Measurements from ENCODE around the gene VSIG4. TPM values are rescaled to one million over a fixed set of nuclear protein-coding genes. Genes with fewer than 3 reads are reported as not detected.

VSIG4 gene
- total RNA-seq, 3 donors from 2014 or later (not counting 1 experiment from before 2014, with no cell fraction given), result 0.32 to 1.3 TPM; not detected in 1

- no peaks in the 10 kb centered on the region for H3K27me3 ChIP-seq (ENCODE audit: control insufficient read depth, insufficient read depth, low read length)
- Mint-ChIP-seq H3K36me3 (no peaks in the 10 kb centered on the region), H3K4me1 (peaks cover 89 to 90% of the 10 kb centered on the region in 2 donors), H3K4me3 (peak overlapping the region; percentile 76), H3K9me3 (no peaks in the 10 kb centered on the region), H3K27me3 (ENCODE audit: low read depth in 2 of 2) (no peaks in the 10 kb centered on the region), H3K27ac (peak overlapping the region; percentile 75 to 82)
- peaks cover 3% of the 10 kb centered on the region for H3K36me3 ChIP-seq (ENCODE audit: control insufficient read depth, insufficient read depth, low read length)
- no peak for TF ChIP-seq CTCF (IDR thresholded peaks at IDR 0.05)
- WGBS (ENCODE audit: insufficient coverage), result no CpG with 5 or more reads among the region's 1 CpG
- H3K27ac ChIP-seq (ENCODE audit: low read length), result peak overlapping the region; percentile 74
- no peaks in the 10 kb centered on the region for H3K9me3 ChIP-seq (ENCODE audit: control insufficient read depth, insufficient read depth, low read length)
- DNase-seq, result no peak
- H3K4me1 ChIP-seq (ENCODE audit: control insufficient read depth, insufficient read depth, low read length), result peaks cover 67% of the 10 kb centered on the region
- peak overlapping the region; percentile 57 for H3K4me3 ChIP-seq (ENCODE audit: low read length)
- peak; percentile 25 to 52 (median 29) for ATAC-seq
- intact Hi-C loops (cut with micrococcal nuclease), result no loop called here
Measured at GRCh38 chrX:66015900-66016689, 23.8 kb downstream of the VSIG4 start.

GRCh38 chrX:66015152-66015831, 24.6 kb downstream of the VSIG4 start:
- DNase-seq (peak in 1 of 2 donors; percentile 32), ATAC-seq (peak; percentile 25 to 66 (median 34))
- Mint-ChIP-seq H3K27me3 (ENCODE audit: low read depth in 2 of 2) (no peaks in the 10 kb centered on the region), H3K4me1 (peaks cover 86 to 88% of the 10 kb centered on the region in 2 donors), H3K9me3 (no peaks in the 10 kb centered on the region), H3K36me3 (no peaks in the 10 kb centered on the region), H3K27ac (peak overlapping the region; percentile 75 to 82), H3K4me3 (peak overlapping the region; percentile 76)
- Histone ChIP-seq H3K27ac (ENCODE audit: low read length) (peak overlapping the region; percentile 74), H3K27me3 (ENCODE audit: control insufficient read depth, insufficient read depth, low read length) (no peaks in the 10 kb centered on the region), H3K4me3 (ENCODE audit: low read length) (peak overlapping the region; percentile 57), H3K36me3 (ENCODE audit: control insufficient read depth, insufficient read depth, low read length) (peaks cover 3% of the 10 kb centered on the region), H3K9me3 (ENCODE audit: control insufficient read depth, insufficient read depth, low read length) (no peaks in the 10 kb centered on the region), H3K4me1 (ENCODE audit: control insufficient read depth, insufficient read depth, low read length) (peaks cover 59% of the 10 kb centered on the region)
- 3% methylated on average over 2 of the region's 2 CpGs for WGBS (ENCODE audit: insufficient coverage)
- no peak for TF ChIP-seq CTCF (IDR thresholded peaks at IDR 0.05)
- intact Hi-C loops (cut with micrococcal nuclease), result no loop called here

- H3K4me1 Mint-ChIP-seq, result peaks cover 81% of the 10 kb centered on the region in 2 donors
- no peaks in the 10 kb centered on the region for H3K36me3 Mint-ChIP-seq
- ATAC-seq (no peak), DNase-seq (no peak)
- H3K27ac Mint-ChIP-seq, result peak overlapping the region; percentile 75 to 82
- Histone ChIP-seq H3K27ac (ENCODE audit: low read length) (peak overlapping the region; percentile 74), H3K27me3 (ENCODE audit: control insufficient read depth, insufficient read depth, low read length) (no peaks in the 10 kb centered on the region), H3K4me1 (ENCODE audit: control insufficient read depth, insufficient read depth, low read length) (peaks cover 59% of the 10 kb centered on the region), H3K4me3 (ENCODE audit: low read length) (no peak overlapping the region), H3K9me3 (ENCODE audit: control insufficient read depth, insufficient read depth, low read length) (no peaks in the 10 kb centered on the region), H3K36me3 (ENCODE audit: control insufficient read depth, insufficient read depth, low read length) (peaks cover 1% of the 10 kb centered on the region)
- no peak for TF ChIP-seq CTCF (IDR thresholded peaks at IDR 0.05)
- intact Hi-C loops (cut with micrococcal nuclease), result loop anchor here (5.0 kb wide), 1 partner anchor 33 kb away; no protein-coding TSS in a partner anchor
- no peaks in the 10 kb centered on the region for H3K27me3 Mint-ChIP-seq (ENCODE audit: low read depth in 2 of 2)
- no CpG with 5 or more reads among the region's 1 CpG for WGBS (ENCODE audit: insufficient coverage)
- H3K9me3 Mint-ChIP-seq, result no peaks in the 10 kb centered on the region
- H3K4me3 Mint-ChIP-seq, result peak overlapping the region; percentile 76
Measured at GRCh38 chrX:66014556-66014955, 25.3 kb downstream of the VSIG4 start.

All from natural killer cell (primary cell).